Measurements from ENCODE around the gene HTRA3.

GRCh38 chr4:8305851-8306471 lies 36.4 kb downstream of the HTRA3 start:
- TF ChIP-seq, protein P1, sequence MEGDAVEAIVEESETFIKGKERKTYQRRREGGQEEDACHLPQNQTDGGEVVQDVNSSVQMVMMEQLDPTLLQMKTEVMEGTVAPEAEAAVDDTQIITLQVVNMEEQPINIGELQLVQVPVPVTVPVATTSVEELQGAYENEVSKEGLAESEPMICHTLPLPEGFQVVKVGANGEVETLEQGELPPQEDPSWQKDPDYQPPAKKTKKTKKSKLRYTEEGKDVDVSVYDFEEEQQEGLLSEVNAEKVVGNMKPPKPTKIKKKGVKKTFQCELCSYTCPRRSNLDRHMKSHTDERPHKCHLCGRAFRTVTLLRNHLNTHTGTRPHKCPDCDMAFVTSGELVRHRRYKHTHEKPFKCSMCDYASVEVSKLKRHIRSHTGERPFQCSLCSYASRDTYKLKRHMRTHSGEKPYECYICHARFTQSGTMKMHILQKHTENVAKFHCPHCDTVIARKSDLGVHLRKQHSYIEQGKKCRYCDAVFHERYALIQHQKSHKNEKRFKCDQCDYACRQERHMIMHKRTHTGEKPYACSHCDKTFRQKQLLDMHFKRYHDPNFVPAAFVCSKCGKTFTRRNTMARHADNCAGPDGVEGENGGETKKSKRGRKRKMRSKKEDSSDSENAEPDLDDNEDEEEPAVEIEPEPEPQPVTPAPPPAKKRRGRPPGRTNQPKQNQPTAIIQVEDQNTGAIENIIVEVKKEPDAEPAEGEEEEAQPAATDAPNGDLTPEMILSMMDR (IDR thresholded peaks at IDR 0.05), result peak in 1 of 3 experiments; percentile 15
- TF ChIP-seq POLR2A (IDR thresholded peaks at IDR 0.05; ENCODE audit: low read depth) (no peak), POLR2AphosphoS5 (IDR thresholded peaks at IDR 0.05) (no peak), EP300 (IDR thresholded peaks at IDR 0.05) (no peak)

Data from esophagus muscularis mucosa (tissue), 4 donors.